Measurements from ENCODE around the gene CLCA2. TPM values are rescaled to one million over a fixed set of nuclear protein-coding genes. Genes with fewer than 3 reads are reported as not detected.

CLCA2 gene
- polyA plus RNA-seq, 1 donor from 2014 or later = not detected

DNA sequence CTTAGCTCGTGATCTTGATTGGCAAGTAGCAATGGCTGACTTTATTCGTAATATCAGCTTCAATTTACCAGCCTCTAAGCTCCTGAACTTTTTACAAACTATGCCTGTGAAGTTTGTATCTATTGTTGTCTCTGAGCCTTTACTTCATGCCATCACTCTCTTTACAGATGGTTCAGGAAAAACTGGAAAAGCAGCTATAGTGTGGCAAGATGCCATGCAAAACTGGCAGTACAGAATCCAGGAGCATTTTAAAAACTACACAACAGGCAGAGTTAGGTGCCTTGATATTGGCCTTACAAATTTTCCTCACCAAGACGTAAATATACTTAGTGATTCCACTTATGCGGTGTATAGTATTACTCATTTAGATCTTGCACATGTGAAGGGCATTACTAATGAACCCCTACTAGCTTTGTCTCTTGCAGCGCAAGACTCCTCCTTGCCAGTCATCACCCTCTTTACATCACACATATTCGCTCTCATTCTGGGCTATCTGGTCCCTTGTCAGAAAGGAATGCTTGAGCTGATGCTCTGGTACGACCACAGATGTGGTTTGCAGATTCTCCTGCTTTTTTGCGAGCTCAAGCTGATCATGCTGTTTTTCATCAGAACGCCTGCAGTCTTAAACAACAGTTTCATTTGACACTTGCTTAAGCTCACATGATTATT, 81.1 kb downstream of the CLCA2 start:
- H3K79me2 ChIP-seq (replicated peaks; ENCODE audit: insufficient read depth, low read length) = no peaks in the 10 kb centered on the region
- no peaks in the 10 kb centered on the region for H4K20me1 ChIP-seq (ENCODE audit: insufficient read depth)
- H3K4me2 ChIP-seq (ENCODE audit: low read length) = no peak overlapping the region
- H3K9ac ChIP-seq (ENCODE audit: low read length) = no peak overlapping the region
- no peak overlapping the region for H3K27ac ChIP-seq (ENCODE audit: low read length)
- no peak overlapping the region for H2AFZ ChIP-seq (ENCODE audit: low read depth, low read length)
- H3K4me3 ChIP-seq (ENCODE audit: low read length) = no peak overlapping the region
- H3K27me3 ChIP-seq (ENCODE audit: insufficient read depth, low read depth, low read length) = no peaks in the 10 kb centered on the region
- no peaks in the 10 kb centered on the region for H3K9me3 ChIP-seq (ENCODE audit: low read length)
- no peaks in the 10 kb centered on the region for H3K9me2 ChIP-seq (ENCODE audit: insufficient read depth, low read length)
- no peaks in the 10 kb centered on the region for H3F3A ChIP-seq (ENCODE audit: insufficient read depth, low read length, poor library complexity, severe bottlenecking)
- no peak for TF ChIP-seq POLR2AphosphoS5 (IDR thresholded peaks at IDR 0.05)
- TF ChIP-seq SMC3 (conservative IDR thresholded peaks at IDR 0.05; ENCODE audit: poor library complexity) = no peak
- TF ChIP-seq TAF1 (IDR thresholded peaks at IDR 0.05; ENCODE audit: low read depth) = no peak
- TF ChIP-seq RAD21 (conservative IDR thresholded peaks at IDR 0.05) = no peak
- H3K36me3 ChIP-seq (ENCODE audit: insufficient read depth, low read length) = no peaks in the 10 kb centered on the region

GRCh38 chr1:86505564-86505902, 81.6 kb downstream of the CLCA2 start:
- no peak overlapping the region for H3K27ac ChIP-seq (ENCODE audit: low read length)
- H2AFZ ChIP-seq (ENCODE audit: low read depth, low read length) = no peak overlapping the region
- no peaks in the 10 kb centered on the region for H3K79me2 ChIP-seq (replicated peaks; ENCODE audit: insufficient read depth, low read length)
- H4K20me1 ChIP-seq (ENCODE audit: insufficient read depth) = no peaks in the 10 kb centered on the region
- H3K9me3 ChIP-seq (ENCODE audit: low read length) = no peaks in the 10 kb centered on the region
- no peak overlapping the region for H3K4me2 ChIP-seq (ENCODE audit: low read length)
- TF ChIP-seq RAD21 (conservative IDR thresholded peaks at IDR 0.05) (no peak), POLR2AphosphoS5 (IDR thresholded peaks at IDR 0.05) (no peak)
- TF ChIP-seq, protein P1, sequence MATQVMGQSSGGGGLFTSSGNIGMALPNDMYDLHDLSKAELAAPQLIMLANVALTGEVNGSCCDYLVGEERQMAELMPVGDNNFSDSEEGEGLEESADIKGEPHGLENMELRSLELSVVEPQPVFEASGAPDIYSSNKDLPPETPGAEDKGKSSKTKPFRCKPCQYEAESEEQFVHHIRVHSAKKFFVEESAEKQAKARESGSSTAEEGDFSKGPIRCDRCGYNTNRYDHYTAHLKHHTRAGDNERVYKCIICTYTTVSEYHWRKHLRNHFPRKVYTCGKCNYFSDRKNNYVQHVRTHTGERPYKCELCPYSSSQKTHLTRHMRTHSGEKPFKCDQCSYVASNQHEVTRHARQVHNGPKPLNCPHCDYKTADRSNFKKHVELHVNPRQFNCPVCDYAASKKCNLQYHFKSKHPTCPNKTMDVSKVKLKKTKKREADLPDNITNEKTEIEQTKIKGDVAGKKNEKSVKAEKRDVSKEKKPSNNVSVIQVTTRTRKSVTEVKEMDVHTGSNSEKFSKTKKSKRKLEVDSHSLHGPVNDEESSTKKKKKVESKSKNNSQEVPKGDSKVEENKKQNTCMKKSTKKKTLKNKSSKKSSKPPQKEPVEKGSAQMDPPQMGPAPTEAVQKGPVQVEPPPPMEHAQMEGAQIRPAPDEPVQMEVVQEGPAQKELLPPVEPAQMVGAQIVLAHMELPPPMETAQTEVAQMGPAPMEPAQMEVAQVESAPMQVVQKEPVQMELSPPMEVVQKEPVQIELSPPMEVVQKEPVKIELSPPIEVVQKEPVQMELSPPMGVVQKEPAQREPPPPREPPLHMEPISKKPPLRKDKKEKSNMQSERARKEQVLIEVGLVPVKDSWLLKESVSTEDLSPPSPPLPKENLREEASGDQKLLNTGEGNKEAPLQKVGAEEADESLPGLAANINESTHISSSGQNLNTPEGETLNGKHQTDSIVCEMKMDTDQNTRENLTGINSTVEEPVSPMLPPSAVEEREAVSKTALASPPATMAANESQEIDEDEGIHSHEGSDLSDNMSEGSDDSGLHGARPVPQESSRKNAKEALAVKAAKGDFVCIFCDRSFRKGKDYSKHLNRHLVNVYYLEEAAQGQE (IDR thresholded peaks at IDR 0.05; ENCODE audit: borderline replicate concordance) = no peak
- no peak overlapping the region for H3K9ac ChIP-seq (ENCODE audit: low read length)
- H3K4me3 ChIP-seq (ENCODE audit: low read length) = no peak overlapping the region
- H3F3A ChIP-seq (ENCODE audit: insufficient read depth, low read length, poor library complexity, severe bottlenecking) = no peaks in the 10 kb centered on the region
- no peaks in the 10 kb centered on the region for H3K27me3 ChIP-seq (ENCODE audit: insufficient read depth, low read depth, low read length)
- no peaks in the 10 kb centered on the region for H3K9me2 ChIP-seq (ENCODE audit: insufficient read depth, low read length)
- no peaks in the 10 kb centered on the region for H3K36me3 ChIP-seq (ENCODE audit: insufficient read depth, low read length)

Other genes starting within 250 kb of the CLCA2 start
- 97.6 and 138 TPM in 2 replicates for gene ODF2L, start 27.8 kb upstream of the CLCA2 start, polyA plus RNA-seq
- gene CLCA1, start 44.8 kb downstream of the CLCA2 start, polyA plus RNA-seq = not detected in 2 replicates
- not detected in 2 replicates for gene CLCA4, start 122.9 kb downstream of the CLCA2 start, polyA plus RNA-seq

Data from neural cell (in vitro differentiated cells).